HUES64 (cell line): Measurements from ENCODE around the gene CDKN2AIP.
"Not testable (repeated sequence)": the region's sequence is repeated elsewhere in the genome, so short reads cannot be mapped to it uniquely, and the experiment has no call there.

Source experiments
- H3K27ac ChIP-seq: 2 replicates; pipeline ENCODE4 v1.7.0; 2013; ENCODE audit warnings: low read depth, low read length, inconsistent platforms
- H3K27me3 ChIP-seq: 2 replicates; pipeline ENCODE4 v1.6.1; 2013; ENCODE audit warnings: mild to moderate bottlenecking, low read length; ENCODE audit not compliant: insufficient read depth
- H3K36me3 ChIP-seq: 2 replicates; pipeline ENCODE4 v1.6.1; 2013; ENCODE audit warnings: mild to moderate bottlenecking, low read length; ENCODE audit not compliant: insufficient read depth
- H3K4me1 ChIP-seq: 2 replicates; pipeline ENCODE4 v1.6.1; 2013; ENCODE audit warnings: mild to moderate bottlenecking, low read length, moderate library complexity; ENCODE audit not compliant: insufficient read depth
- H3K4me3 ChIP-seq: 2 replicates; pipeline ENCODE4 v1.5.1; 2013; ENCODE audit warnings: mild to moderate bottlenecking, low read length, moderate library complexity
- H3K9ac ChIP-seq: 2 replicates; pipeline ENCODE4 v1.6.1; 2013; ENCODE audit warnings: mild to moderate bottlenecking, low read depth, low read length
- H3K9me3 ChIP-seq: 2 replicates; pipeline ENCODE4 v1.6.1; 2013; ENCODE audit warnings: low read depth, low read length; ENCODE audit not compliant: insufficient read depth
- WGBS: fragments of 150-250, 120-280 bp; methylation state at CpG from one replicate; pipeline ENCODE4 v1.1.7; 2013; ENCODE audit warnings: missing lambda C conversion rate; 5-methylcytosine and 5-hydroxymethylcytosine counted together

The CDKN2AIP gene

GRCh38 chr4:183470821-183471220, 26.4 kb downstream of the CDKN2AIP start:
- H3K27ac ChIP-seq, result no peak overlapping the region
- H3K36me3 ChIP-seq, result no peaks in the 10 kb centered on the region
- no peaks in the 10 kb centered on the region for H3K4me1 ChIP-seq
- H3K9ac ChIP-seq, result no peak overlapping the region
- WGBS, result 90% methylated on average over 4 of the region's 4 CpGs
- no peaks in the 10 kb centered on the region for H3K27me3 ChIP-seq
- H3K4me3 ChIP-seq, result no peak overlapping the region
- no peaks in the 10 kb centered on the region; the same call in 1 of the 2 replicates for H3K9me3 ChIP-seq

- Histone ChIP-seq H3K27ac (no peak overlapping the region), H3K36me3 (no peaks in the 10 kb centered on the region)
- WGBS, result 42% methylated on average over 8 of the region's 12 CpGs
These were observed 27.7 kb downstream of the CDKN2AIP start for GRCh38 chr4:183471946-183472708.

GRCh38 chr4:183478123-183478522, 33.7 kb downstream of the CDKN2AIP start:
- Histone ChIP-seq H3K4me3 (no peak overlapping the region), H3K9ac (no peak overlapping the region), H3K27me3 (no peaks in the 10 kb centered on the region), H3K27ac (no peak overlapping the region), H3K36me3 (no peaks in the 10 kb centered on the region), H3K4me1 (no peaks in the 10 kb centered on the region), H3K9me3 (no peaks in the 10 kb centered on the region)
- WGBS, result 79% methylated on average over 5 of the region's 5 CpGs

More at GRCh38 chr4:183471946-183472708, 27.7 kb downstream of the CDKN2AIP start:
- no peaks in the 10 kb centered on the region for H3K4me1 ChIP-seq
- H3K27me3 ChIP-seq, result no peaks in the 10 kb centered on the region
- H3K4me3 ChIP-seq, result no peak overlapping the region
- no peaks in the 10 kb centered on the region; the same call in 1 of the 2 replicates for H3K9me3 ChIP-seq
- no peak overlapping the region for H3K9ac ChIP-seq

GRCh38 chr4:183478926-183479325, 34.5 kb downstream of the CDKN2AIP start:
- WGBS, result 86% methylated on average over 2 of the region's 2 CpGs

GRCh38 chr4:183482515-183483095, 38.2 kb downstream of the CDKN2AIP start:
- H3K4me1 ChIP-seq, H3K4me3 ChIP-seq, H3K27me3 ChIP-seq, H3K27ac ChIP-seq, H3K9ac ChIP-seq, H3K9me3 ChIP-seq, H3K36me3 ChIP-seq: not testable (repeated sequence)
- 95% methylated on average over 33 of the region's 33 CpGs for WGBS

More at GRCh38 chr4:183478926-183479325, 34.5 kb downstream of the CDKN2AIP start:
- Histone ChIP-seq H3K36me3 (no peaks in the 10 kb centered on the region), H3K9ac (no peak overlapping the region), H3K9me3 (no peaks in the 10 kb centered on the region), H3K4me1 (no peaks in the 10 kb centered on the region), H3K27me3 (no peaks in the 10 kb centered on the region), H3K27ac (no peak overlapping the region), H3K4me3 (no peak overlapping the region)

GRCh38 chr4:183483997-183484396, 39.6 kb downstream of the CDKN2AIP start:
- H3K4me1 ChIP-seq, result no peaks in the 10 kb centered on the region
- no peak overlapping the region for H3K9ac ChIP-seq
- H3K27me3 ChIP-seq, result no peaks in the 10 kb centered on the region
- no peak overlapping the region for H3K27ac ChIP-seq
- no peaks in the 10 kb centered on the region for H3K9me3 ChIP-seq
- no peak overlapping the region for H3K4me3 ChIP-seq
- WGBS, result 98% methylated on average over 7 of the region's 7 CpGs
- H3K36me3 ChIP-seq, result no peaks in the 10 kb centered on the region

- no peaks in the 10 kb centered on the region for H3K36me3 ChIP-seq
- no peak overlapping the region for H3K9ac ChIP-seq
- H3K9me3 ChIP-seq, result no peaks in the 10 kb centered on the region
- no peak overlapping the region for H3K27ac ChIP-seq
- no peaks in the 10 kb centered on the region for H3K4me1 ChIP-seq
- no peak overlapping the region for H3K4me3 ChIP-seq
- WGBS, result 83% methylated on average over 11 of the region's 11 CpGs
- no peaks in the 10 kb centered on the region for H3K27me3 ChIP-seq
These were observed 41.1 kb downstream of the CDKN2AIP start for GRCh38 chr4:183485411-183486160.

- Histone ChIP-seq H3K27me3 (no peaks in the 10 kb centered on the region), H3K4me1 (peaks cover 9% of the 10 kb centered on the region; the same call in 1 of the 2 replicates), H3K9ac (no peak overlapping the region), H3K36me3 (peaks cover 15% of the 10 kb centered on the region), H3K4me3 (no peak overlapping the region), H3K27ac (no peak overlapping the region), H3K9me3 (no peaks in the 10 kb centered on the region)
- WGBS, result 90% methylated on average over 3 of the region's 3 CpGs
These were observed 48.4 kb downstream of the CDKN2AIP start for GRCh38 chr4:183492791-183493222.

GRCh38 chr4:183493246-183493645, 48.8 kb downstream of the CDKN2AIP start:
- Histone ChIP-seq H3K27ac (no peak overlapping the region), H3K36me3 (peaks cover 15% of the 10 kb centered on the region), H3K4me1 (peaks cover 9% of the 10 kb centered on the region; the same call in 1 of the 2 replicates), H3K4me3 (no peak overlapping the region), H3K9ac (no peak overlapping the region), H3K27me3 (no peaks in the 10 kb centered on the region), H3K9me3 (no peaks in the 10 kb centered on the region)
- 93% methylated on average over 3 of the region's 3 CpGs for WGBS

- 37% methylated on average over 2 of the region's 3 CpGs for WGBS
- Histone ChIP-seq H3K9me3 (no peaks in the 10 kb centered on the region), H3K4me3 (no peak overlapping the region), H3K27me3 (no peaks in the 10 kb centered on the region), H3K4me1 (peaks cover 9% of the 10 kb centered on the region; the same call in 1 of the 2 replicates), H3K9ac (0 out of 2 replicates have a peak overlapping the region, but pooled peaks have one; percentile 9), H3K36me3 (peaks cover 15% of the 10 kb centered on the region), H3K27ac (no peak overlapping the region)
These were observed 50.7 kb downstream of the CDKN2AIP start for GRCh38 chr4:183495184-183495583.
